Psoas muscle (tissue), 8 donors: ENCODE measurements around the gene PODXL. TPM values are rescaled to one million over a fixed set of nuclear protein-coding genes. Genes with fewer than 3 reads are reported as not detected.
A peak's percentile ranks its signal among the peaks of the same experiment; 100 is the strongest.

Experiments used
- ATAC-seq, 4 donors: fragments of 200-7000 bp; cut with Tn5 transposase; one replicate each; pipeline ENCODE4 v1.9.1; 2020; ENCODE audit warnings: moderate library complexity in 3 of 4, mild to moderate bottlenecking in 2 of 4
- DNase-seq, 2 donors: peaks; one replicate each; pipeline ENCODE4 v3.0.0-alpha.2; 2020
- H3K27ac ChIP-seq: fragments of 200-600 bp; one replicate; pipeline ENCODE4 v1.8.0; 2022
- H3K27me3 ChIP-seq, 3 donors: fragments of 200-600 bp in 1 of 3; one replicate each; pipeline versions ENCODE4 v1.6.1 to v1.8.0; 2013 to 2022; ENCODE audit warnings: low read length in 2 of 3, mild to moderate bottlenecking in 2 of 3, moderate library complexity in 1 of 3; ENCODE audit not compliant: insufficient read depth in 3 of 3
- H3K36me3 ChIP-seq, 2 donors: fragments of 200-600 bp in 1 of 2; one replicate each; pipeline versions ENCODE4 v1.6.1 to v1.8.0; 2013 to 2022; ENCODE audit warnings: low read depth in 1 of 2, mild to moderate bottlenecking in 1 of 2, moderate library complexity in 1 of 2; ENCODE audit not compliant: insufficient read depth in 1 of 2
- H3K4me1 ChIP-seq: fragments of 200-600 bp; one replicate; pipeline ENCODE4 v1.8.0; 2022
- H3K4me3 ChIP-seq: fragments of 200-600 bp; one replicate; pipeline ENCODE4 v1.8.0; 2022; ENCODE audit warnings: mild to moderate bottlenecking
- H3K9me3 ChIP-seq: fragments of 200-600 bp; one replicate; pipeline ENCODE4 v1.8.0; 2022
- CTCF ChIP-seq: fragments of 200-600 bp; IDR thresholded peaks from one replicate; pipeline ENCODE4 v1.8.0; 2022; ENCODE audit warnings: antibody characterized with exemption
- WGBS, 3 donors: extraction: QIAGEN DNeasy Blood & Tissue Kit; methylation state at CpG; one replicate each; pipeline versions ENCODE4 v1.1.6 to v1.1.7; 2013; 5-methylcytosine and 5-hydroxymethylcytosine counted together
- intact Hi-C, 2 donors: fragments of 100-400 bp; cut with DNase I; formaldehyde crosslinking; loops; one replicate each; pipeline versions ENCODE4 v1.11.0 to v1.14.2; 2022
- polyA plus RNA-seq, 3 donors: library from polyadenylated mRNA; stranded (reverse); fragments of 200-250 nt; gene quantifications; one replicate each; pipeline ENCODE4 v1.2.3, GENCODE V29; 2013
- total RNA-seq, 4 donors: library from RNA; stranded (reverse); fragmentation: NEBNext Ultra II Directional in 2 of 4; extraction: Animal tissue kit (Norgen Biotek cat#: 25700) in 2 of 4; gene quantifications; one replicate each; pipeline versions ENCODE4 v1.2.1 to v1.2.4, GENCODE V29; 2021 to 2023
- donor health status: healthy with polysubstance abuse.
- donor health status: DM: no; HTN: no; CAD: no; lungs with moderate emphysema.
- donor health status: Bipolar disorder and iron deficiency.
- donor health status: healthy.
- donor health status: DM: yes; HTN: yes; CAD: no.
- donor health status: DM: no; HTN: no; CAD: no.
- donor health status: DM: no; HTN: no; CAD: no.
- donor health status: DM: yes; HTN: yes; CAD: no.

The PODXL gene
- total and polyA plus RNA-seq, 7 donors = 9.0 to 46.8 (median 16.2) TPM

DNA sequence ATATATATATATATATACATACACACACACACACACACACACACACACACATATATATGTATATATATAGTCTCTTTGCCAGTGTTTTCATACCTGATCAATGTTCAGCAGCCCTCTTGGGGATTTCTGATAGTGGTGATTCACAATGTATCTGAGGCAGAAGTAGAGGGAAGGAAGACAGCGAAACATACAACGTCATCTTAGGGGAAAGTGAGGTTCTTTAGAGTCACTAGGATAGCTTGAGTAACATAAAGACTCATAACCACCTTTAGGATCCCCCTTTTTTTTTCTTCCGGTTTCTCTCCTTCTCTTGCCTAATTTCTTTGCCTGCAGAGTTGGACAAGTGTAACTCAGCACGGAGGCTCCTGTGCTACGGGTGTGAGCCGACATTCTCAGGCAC, 56.6 kb downstream of the PODXL start:
- Histone ChIP-seq H3K9me3 (no peaks in the 10 kb centered on the region), H3K27me3 (no peaks in the 10 kb centered on the region), H3K4me3 (no peak overlapping the region), H3K36me3 (peaks cover 3 to 37% of the 10 kb centered on the region in 2 donors), H3K4me1 (peaks cover 14% of the 10 kb centered on the region), H3K27ac (no peak overlapping the region)
- DNase-seq = no peak
- 72 to 87% (median 79%) methylated on average over 6 of the region's 6 CpGs for WGBS, 3 donors
- ATAC-seq = no peak
- TF ChIP-seq CTCF = no peak
- intact Hi-C loops = no loop called here

DNA sequence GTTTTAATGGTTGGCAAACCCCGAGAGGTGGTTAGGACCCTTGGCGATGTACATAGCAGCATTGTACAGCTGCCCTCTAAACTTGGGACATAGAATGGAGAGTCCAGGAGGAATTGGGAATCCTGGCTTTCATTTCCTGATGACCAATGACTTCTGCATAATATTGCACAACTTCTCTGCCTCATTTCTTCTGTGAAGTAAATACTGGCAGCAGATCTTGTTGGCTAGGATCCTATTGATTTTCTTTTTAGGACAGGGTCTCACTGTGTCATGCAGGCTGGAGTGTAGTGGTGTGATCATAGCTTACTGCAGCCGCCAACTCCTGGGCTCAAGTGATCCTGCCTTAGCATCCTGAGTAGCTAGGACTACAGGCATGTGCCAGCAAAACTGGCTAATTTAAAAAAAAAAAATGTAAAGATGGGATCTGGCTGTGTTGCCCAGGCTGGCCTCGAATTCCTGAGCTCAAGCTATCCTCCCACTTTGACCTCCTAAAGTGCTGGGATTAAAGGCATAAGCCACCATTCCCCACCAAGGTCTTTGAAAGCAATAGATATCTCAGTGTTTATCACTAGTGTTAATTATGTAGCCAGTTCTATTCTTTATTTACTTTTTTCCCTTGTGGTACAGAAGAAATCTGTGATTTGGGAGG, 58.1 kb downstream of the PODXL start:
- H3K4me1 ChIP-seq = peaks cover 7% of the 10 kb centered on the region
- H3K4me3 ChIP-seq = no peak overlapping the region
- ATAC-seq = peak in 2 of 4 donors; percentile 31 to 40
- intact Hi-C loops = no loop called here
- DNase-seq = no peak
- 79 to 89% (median 85%) methylated on average over 4 of the region's 4 CpGs for WGBS, 3 donors
- no peak for TF ChIP-seq CTCF
- no peak overlapping the region for H3K27ac ChIP-seq
- no peaks in the 10 kb centered on the region for H3K27me3 ChIP-seq
- peaks cover 3 to 33% of the 10 kb centered on the region in 2 donors for H3K36me3 ChIP-seq
- no peaks in the 10 kb centered on the region for H3K9me3 ChIP-seq

- DNase-seq = no peak
- peaks cover 3 to 33% of the 10 kb centered on the region in 2 donors for H3K36me3 ChIP-seq
- no peaks in the 10 kb centered on the region for H3K9me3 ChIP-seq
- H3K4me1 ChIP-seq = no peaks in the 10 kb centered on the region
- H3K27ac ChIP-seq = no peak overlapping the region
- H3K4me3 ChIP-seq = no peak overlapping the region
- ATAC-seq = peak in 2 of 4 donors; percentile 26 to 33
- WGBS, 3 donors = 52 to 64% (median 57%) methylated on average over 7 of the region's 7 CpGs
- intact Hi-C loops = no loop called here
- no peaks in the 10 kb centered on the region for H3K27me3 ChIP-seq
- no peak for TF ChIP-seq CTCF
Measured at GRCh38 chr7:131497454-131497853, 59.0 kb downstream of the PODXL start.

DNA sequence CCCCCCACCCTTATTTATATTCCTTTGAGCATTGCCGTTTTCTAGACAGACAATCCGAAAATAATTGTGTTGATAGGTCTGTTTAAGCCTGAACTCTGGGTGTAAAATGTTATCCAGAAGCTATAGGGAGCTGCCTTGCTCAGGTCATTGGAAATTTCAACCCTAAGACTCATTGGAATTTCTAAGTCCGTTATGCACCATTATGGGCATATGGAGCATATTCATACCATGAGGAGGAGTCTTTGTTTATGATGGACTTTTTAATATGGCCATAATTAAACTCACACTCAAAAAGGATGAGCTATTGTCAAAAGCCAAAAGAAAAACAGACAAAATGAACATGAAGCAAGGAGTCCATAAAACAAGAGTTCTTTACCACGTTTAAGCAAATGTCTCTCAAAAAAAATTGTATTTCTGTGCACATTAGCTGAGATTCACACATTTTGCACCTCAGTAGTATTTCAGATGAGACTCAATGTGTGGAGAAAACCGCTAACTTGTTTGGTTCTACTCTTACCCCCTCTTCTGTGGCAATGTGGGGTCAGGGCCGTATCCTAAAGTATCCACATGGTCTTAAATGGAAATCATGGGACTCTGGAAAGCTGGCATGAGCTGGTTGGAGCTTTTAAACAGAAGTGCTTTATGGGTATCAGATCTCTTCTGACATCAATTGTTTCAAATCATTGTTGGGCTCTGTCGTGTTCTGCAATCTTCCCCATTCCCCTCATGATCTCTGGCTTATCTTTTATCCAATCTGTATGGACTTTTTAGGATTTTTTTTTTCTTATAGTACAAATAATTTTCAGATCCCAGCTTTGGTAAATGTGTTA, 60.5 kb downstream of the PODXL start:
- DNase-seq (no peak), ATAC-seq (no peak)
- Histone ChIP-seq H3K27ac (no peak overlapping the region), H3K27me3 (no peaks in the 10 kb centered on the region), H3K9me3 (no peaks in the 10 kb centered on the region), H3K4me3 (no peak overlapping the region), H3K4me1 (no peaks in the 10 kb centered on the region), H3K36me3 (peaks cover 3 to 33% of the 10 kb centered on the region in 2 donors)
- TF ChIP-seq CTCF = no peak
- intact Hi-C loops = no loop called here
- WGBS, 3 donors = 77 to 94% (median 78%) methylated on average over 7 of the region's 7 CpGs
